Ishikawa (cell line): ENCODE results near the gene RTN4IP1.

ENCODE experiments used
- EGR1 ChIP-seq: IDR thresholded peaks from 2 replicates; pipeline ENCODE4 v1.6.1; 2012
- EP300 ChIP-seq: IDR thresholded peaks from 2 replicates; pipeline ENCODE4 v1.6.1; 2012; ENCODE audit warnings: borderline replicate concordance
- FOXM1 ChIP-seq: IDR thresholded peaks from 2 replicates; pipeline ENCODE4 v1.6.1; 2012; ENCODE audit warnings: low read depth, borderline replicate concordance
- MAX ChIP-seq: IDR thresholded peaks from 2 replicates; pipeline ENCODE4 v1.6.1; 2012
- NFIC ChIP-seq: IDR thresholded peaks from 2 replicates; pipeline ENCODE4 v1.6.1; 2012
- RAD21 ChIP-seq: IDR thresholded peaks from 2 replicates; pipeline ENCODE4 v1.6.1; 2012; ENCODE audit warnings: low read depth
- REST ChIP-seq: IDR thresholded peaks from 2 replicates; pipeline ENCODE4 v1.6.1; 2012; ENCODE audit warnings: low read depth, mild to moderate bottlenecking
- TAF1 ChIP-seq: IDR thresholded peaks from 2 replicates; pipeline ENCODE4 v1.6.1; 2012; ENCODE audit warnings: low read depth, mild to moderate bottlenecking
- TCF12 ChIP-seq: IDR thresholded peaks from 2 replicates; pipeline ENCODE4 v1.6.1; 2012; ENCODE audit warnings: low read depth
- TEAD4 ChIP-seq: IDR thresholded peaks from 2 replicates; pipeline ENCODE4 v1.6.1; 2012
- YY1 ChIP-seq: IDR thresholded peaks from 2 replicates; pipeline ENCODE4 v1.6.1; 2012; ENCODE audit warnings: low read depth

DNA sequence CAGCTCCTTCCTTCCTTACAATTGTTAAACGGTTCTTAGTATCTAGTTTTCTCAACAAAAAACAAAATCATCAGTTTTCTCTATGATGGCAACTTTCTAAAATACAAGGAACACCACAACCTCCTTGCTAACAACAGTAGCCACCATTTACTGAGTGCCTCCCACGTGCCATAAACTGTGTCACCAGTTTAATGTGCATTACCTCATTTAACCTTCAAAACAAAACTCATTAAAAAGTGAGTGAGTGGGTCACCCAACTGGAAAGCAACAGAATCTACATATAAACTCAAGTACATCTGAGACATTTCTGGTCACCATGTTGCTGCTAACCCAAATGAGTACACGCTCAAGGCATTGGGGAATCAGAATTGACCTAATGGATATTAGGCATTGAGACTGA, 11.0 kb downstream of the RTN4IP1 start:
- TF ChIP-seq TAF1 (no peak), TEAD4 (no peak), FOXM1 (no peak), MAX (no peak), NFIC (no peak), REST (no peak), TCF12 (no peak), EP300 (no peak), RAD21 (no peak), YY1 (no peak), EGR1 (no peak)
